C4-2B (cell line): Measurements from ENCODE around the gene DPF3.

Source experiments
- CTCF ChIP-seq: fragments of 450-650 bp; conservative IDR thresholded peaks from 2 replicates; pipeline ENCODE4 v1.5.1; 2017; ENCODE audit warnings: mild to moderate bottlenecking
- ZFX ChIP-seq: fragments of 450-650 bp; IDR thresholded peaks from 2 replicates; pipeline ENCODE4 v1.6.1; 2017

DNA sequence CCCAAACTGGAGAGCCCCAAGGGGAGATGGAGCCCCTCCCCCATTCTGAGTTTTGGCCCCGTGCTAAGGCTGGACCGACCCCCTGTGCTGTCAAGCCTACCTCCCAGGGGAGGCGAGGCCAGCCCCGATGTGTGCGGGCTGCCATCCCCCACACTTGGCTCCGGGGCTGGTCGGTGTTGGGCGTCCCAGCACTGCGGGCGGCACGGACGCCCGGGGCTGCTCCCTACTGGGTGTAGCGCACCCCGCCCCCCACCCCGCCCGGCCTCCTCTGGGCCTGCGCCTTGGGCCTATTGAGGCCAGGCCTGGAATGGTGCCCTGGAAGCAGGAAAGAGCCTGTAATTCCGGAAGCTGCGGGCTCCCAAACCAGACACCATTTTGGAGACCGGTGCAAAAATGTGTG lies 35.0 kb upstream of the DPF3 start:
- TF ChIP-seq CTCF = no peak
- no peak for TF ChIP-seq ZFX
